PC-9 (cell line): ENCODE measurements around the gene ARHGAP28. TPM values are rescaled to one million over a fixed set of nuclear protein-coding genes. Genes with fewer than 3 reads are reported as not detected.

Experiments used
- BruUV-seq: library from RNA; stranded (reverse); fragments of 400-500 nt; replicated peaks from 2 replicates; lab custom pipeline; 2021; lab: Mats Ljungman, UMichigan
- CTCF ChIA-PET: fragments of 300-600 bp; sonication (Branson Sonifier 250); formaldehyde crosslinking; loops from one replicate; lab custom pipeline; 2022; ENCODE audit warnings: antibody characterized with exemption; lab: Charles Lee
- POLR2A ChIA-PET: fragments of 300-600 bp; sonication (Branson Sonifier 250); formaldehyde crosslinking; loops from one replicate; lab custom pipeline; 2022; ENCODE audit warnings: antibody characterized with exemption; ENCODE audit not compliant: unreplicated experiment; lab: Charles Lee
- DNase-seq, 2 experiments: peaks; one replicate each; pipeline versions ENCODE4 v3.0.0 to v3.0.0-alpha.2; 2015 to 2022; ENCODE audit warnings: mixed read lengths in 1 of 2
- H2AFZ ChIP-seq: fragments of 200-600 bp; sonication (generic); 2 replicates; pipeline ENCODE4 v1.8.1; 2017; ENCODE audit warnings: antibody characterized with exemption
- H3F3A ChIP-seq: fragments of 200-600 bp; sonication (generic); 2 replicates; pipeline ENCODE4 v1.8.1; 2017; ENCODE audit warnings: antibody characterized with exemption, mild to moderate bottlenecking, low read depth; ENCODE audit not compliant: insufficient read depth
- H3K27ac ChIP-seq: fragments of 200-600 bp; sonication (generic); 2 replicates; pipeline ENCODE4 v1.6.1; 2016; ENCODE audit warnings: mixed run types
- H3K27me3 ChIP-seq: fragments of 200-600 bp; sonication (generic); 2 replicates; pipeline ENCODE4 v1.6.1; 2016; ENCODE audit warnings: low read depth, mixed run types; ENCODE audit not compliant: insufficient read depth
- H3K36me3 ChIP-seq: fragments of 200-600 bp; sonication (generic); 2 replicates; pipeline ENCODE4 v1.6.1; 2016; ENCODE audit warnings: low read depth, mixed run types
- H3K4me1 ChIP-seq: fragments of 200-600 bp; sonication (generic); replicated peaks from 2 replicates; pipeline ENCODE4 v1.6.1; 2016; ENCODE audit warnings: mixed run types; ENCODE audit not compliant: insufficient read depth
- H3K4me2 ChIP-seq: fragments of 200-600 bp; sonication (generic); 2 replicates; pipeline ENCODE4 v1.6.1; 2017; ENCODE audit warnings: mixed run types
- H3K4me3 ChIP-seq: fragments of 200-600 bp; sonication (generic); 2 replicates; pipeline ENCODE4 v1.6.1; 2016; ENCODE audit warnings: mixed run types
- H3K79me2 ChIP-seq: fragments of 200-600 bp; sonication (generic); 2 replicates; pipeline ENCODE4 v1.6.1; 2017; ENCODE audit warnings: low read depth, mixed run types
- H3K9me2 ChIP-seq: fragments of 200-600 bp; sonication (generic); 2 replicates; pipeline ENCODE4 v1.8.1; 2017; ENCODE audit warnings: mild to moderate bottlenecking; ENCODE audit not compliant: insufficient read depth
- H3K9me3 ChIP-seq: fragments of 200-600 bp; sonication (generic); 2 replicates; pipeline ENCODE4 v1.8.1; 2016; ENCODE audit warnings: low read depth; ENCODE audit not compliant: insufficient read depth
- H4K20me1 ChIP-seq: fragments of 200-600 bp; sonication (generic); 2 replicates; pipeline ENCODE4 v1.8.1; 2017; ENCODE audit not compliant: insufficient read depth
- CTCF ChIP-seq: fragments of 200-600 bp; sonication (generic); conservative IDR thresholded peaks from 2 replicates; pipeline ENCODE4 v1.6.1; 2017; ENCODE audit warnings: mixed run types, antibody characterized with exemption, mild to moderate bottlenecking, moderate library complexity
- EZH2 ChIP-seq: fragments of 200-600 bp; sonication (generic); IDR thresholded peaks from 2 replicates; pipeline ENCODE4 v1.8.0; 2017; ENCODE audit warnings: antibody characterized with exemption, low read depth
- intact Hi-C: fragments of 100-400 bp; cut with micrococcal nuclease; formaldehyde crosslinking; loops from one replicate; pipeline ENCODE4 v1.10.0; 2022; ENCODE audit not compliant: unreplicated experiment
- total RNA-seq: library from RNA; stranded (reverse); gene quantifications from 2 replicates; pipeline ENCODE4 v1.2.3, GENCODE V29; 2021

ARHGAP28 gene
- total RNA-seq, 1 experiment from 2014 or later, result not detected

DNA sequence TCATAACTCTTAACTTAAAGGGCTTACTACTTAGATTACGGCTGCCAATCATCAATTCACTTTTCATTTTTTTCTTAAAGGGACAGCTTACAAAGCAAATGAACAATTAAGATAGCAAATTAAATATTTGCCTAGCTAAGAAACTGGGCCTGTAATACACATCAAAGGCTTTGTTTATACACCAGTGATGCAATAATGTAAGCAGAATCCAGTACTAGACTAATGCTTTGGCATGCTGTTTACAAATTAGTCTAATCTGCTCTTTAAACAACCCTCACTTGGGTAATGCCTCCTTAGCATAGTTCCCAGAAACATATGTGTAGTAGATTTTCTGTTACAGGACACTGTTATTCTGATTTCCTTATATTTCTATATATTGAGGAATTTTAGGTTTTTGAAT lies 105.8 kb downstream of the ARHGAP28 start:
- Histone ChIP-seq H3K4me3 (no peak overlapping the region), H2AFZ (no peak overlapping the region), H3K4me2 (no peak overlapping the region), H3K27ac (no peak overlapping the region), H3K27me3 (peaks cover 19% of the 10 kb centered on the region), H3K9me2 (no peaks in the 10 kb centered on the region), H3K79me2 (no peaks in the 10 kb centered on the region), H3F3A (no peaks in the 10 kb centered on the region), H3K9me3 (no peaks in the 10 kb centered on the region), H4K20me1 (no peaks in the 10 kb centered on the region), H3K4me1 (no peaks in the 10 kb centered on the region), H3K36me3 (no peaks in the 10 kb centered on the region)
- BruUV-seq, result no TSS peak
- DNase-seq, result no peak
- intact Hi-C loops, result no loop called here
- TF ChIP-seq CTCF (no peak), EZH2 (no peak)
- CTCF ChIA-PET, result no interaction called here
- POLR2A ChIA-PET, result no interaction called here

DNA sequence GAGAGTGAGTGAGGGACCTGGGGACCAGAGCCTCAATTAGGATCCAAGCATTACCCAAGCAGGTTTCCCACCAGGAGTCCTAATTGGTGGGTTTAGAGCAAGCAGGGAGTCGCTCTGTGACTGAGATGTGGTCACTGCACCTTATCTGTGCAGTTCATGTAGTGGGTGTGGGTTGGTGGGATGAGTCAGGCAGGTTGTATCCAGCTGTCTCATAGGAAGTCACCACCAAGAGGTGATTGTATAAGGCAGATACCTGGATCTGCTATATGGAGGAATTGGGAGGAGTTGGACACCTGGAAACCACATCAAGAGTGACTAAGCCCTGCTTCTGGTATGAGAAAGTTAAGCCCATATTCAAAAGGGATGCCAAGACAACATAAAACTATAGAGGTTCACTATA lies 106.8 kb downstream of the ARHGAP28 start:
- no peak for DNase-seq
- Histone ChIP-seq H3K9me2 (no peaks in the 10 kb centered on the region), H2AFZ (no peak overlapping the region), H3K4me2 (no peak overlapping the region), H3F3A (no peaks in the 10 kb centered on the region), H3K36me3 (no peaks in the 10 kb centered on the region), H3K4me3 (no peak overlapping the region), H3K79me2 (no peaks in the 10 kb centered on the region), H3K27ac (no peak overlapping the region), H4K20me1 (no peaks in the 10 kb centered on the region), H3K4me1 (no peaks in the 10 kb centered on the region), H3K27me3 (peaks cover 23% of the 10 kb centered on the region), H3K9me3 (no peaks in the 10 kb centered on the region)
- POLR2A ChIA-PET, result no interaction called here
- CTCF ChIA-PET, result no interaction called here
- intact Hi-C loops, result no loop called here
- no TSS peak for BruUV-seq
- TF ChIP-seq EZH2 (no peak), CTCF (no peak)

DNA sequence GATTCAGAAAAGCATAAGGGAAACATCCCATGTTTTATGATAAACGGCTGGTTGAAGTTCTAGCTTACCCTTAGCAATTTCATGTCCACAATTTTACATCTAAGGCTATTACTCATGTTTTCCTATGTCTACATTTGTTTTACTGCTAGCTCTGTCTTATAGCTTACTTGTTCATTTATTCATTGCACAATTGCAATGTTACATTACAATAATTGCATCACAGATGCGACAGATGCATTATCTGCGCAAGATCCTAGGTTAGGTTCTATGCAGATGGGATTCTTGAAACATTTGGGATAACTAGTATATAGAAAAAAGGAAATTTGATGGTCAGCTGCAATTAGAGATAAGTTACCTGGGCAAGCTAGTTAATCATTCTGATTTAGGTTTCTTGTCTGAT lies 108.4 kb downstream of the ARHGAP28 start:
- CTCF ChIA-PET, result no interaction called here
- no peak overlapping the region for H3K4me3 ChIP-seq
- H3K4me2 ChIP-seq, result no peak overlapping the region
- no TSS peak for BruUV-seq
- DNase-seq, result no peak
- no peaks in the 10 kb centered on the region for H3K36me3 ChIP-seq
- TF ChIP-seq EZH2 (no peak), CTCF (no peak)
- intact Hi-C loops, result no loop called here
- no peaks in the 10 kb centered on the region for H3K9me2 ChIP-seq
- no peaks in the 10 kb centered on the region for H3K4me1 ChIP-seq
- H3K9me3 ChIP-seq, result no peaks in the 10 kb centered on the region
- POLR2A ChIA-PET, result no interaction called here
- no peak overlapping the region for H2AFZ ChIP-seq
- H3K79me2 ChIP-seq, result no peaks in the 10 kb centered on the region
- H3K27ac ChIP-seq, result no peak overlapping the region
- no peaks in the 10 kb centered on the region for H4K20me1 ChIP-seq
- H3F3A ChIP-seq, result no peaks in the 10 kb centered on the region
- peaks cover 23% of the 10 kb centered on the region for H3K27me3 ChIP-seq
